HG03159 (cell line): ENCODE results near the gene CUTA.

Source experiments
- ATAC-seq: cut with Tn5 transposase; IDR thresholded peaks from one replicate; pipeline ENCODE4 v1.9.1; 2021; ENCODE audit warnings: mild to moderate bottlenecking, moderate library complexity; ENCODE audit not compliant: unreplicated experiment

Gene CUTA, protein sequence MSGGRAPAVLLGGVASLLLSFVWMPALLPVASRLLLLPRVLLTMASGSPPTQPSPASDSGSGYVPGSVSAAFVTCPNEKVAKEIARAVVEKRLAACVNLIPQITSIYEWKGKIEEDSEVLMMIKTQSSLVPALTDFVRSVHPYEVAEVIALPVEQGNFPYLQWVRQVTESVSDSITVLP

DNA sequence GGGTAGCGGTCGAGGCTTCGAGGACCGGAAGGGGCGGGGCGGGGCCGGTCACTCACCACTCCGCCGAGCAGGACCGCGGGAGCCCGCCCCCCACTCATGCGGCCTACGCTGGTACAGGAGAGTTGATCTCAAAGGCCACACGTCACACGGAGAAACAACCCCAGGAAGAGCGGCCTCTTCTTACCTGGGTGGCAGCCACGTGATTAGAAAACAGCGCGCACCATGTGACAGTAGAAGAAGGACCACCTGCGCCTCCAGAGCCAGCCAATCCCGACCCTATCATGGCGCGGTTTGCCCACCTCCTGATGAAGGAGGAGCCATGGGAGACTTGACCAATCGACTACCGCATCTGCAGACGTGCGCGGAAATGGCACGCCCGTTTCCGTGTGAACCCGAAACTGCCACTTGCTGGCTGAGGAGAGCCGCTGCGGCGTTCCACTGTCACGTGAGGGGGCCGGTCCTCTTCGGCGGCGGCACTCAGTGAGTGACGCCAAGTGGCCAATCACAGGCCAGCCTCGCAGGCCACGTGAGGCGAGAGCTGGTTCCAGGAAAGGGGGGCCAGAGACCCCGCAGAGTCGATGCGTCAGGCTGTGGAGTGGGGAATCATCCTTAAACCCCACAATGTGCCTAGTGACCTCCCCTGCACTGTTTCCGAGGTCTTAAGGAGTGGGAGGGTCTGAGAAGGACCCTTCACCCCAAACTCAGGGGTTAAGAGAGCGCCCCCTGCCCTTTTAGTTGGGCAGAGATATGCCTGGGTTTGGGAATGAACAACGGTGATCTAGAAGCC, at the start of gene CUTA:
CUTA (minus strand) TSS at position 205 of the 787 bp plus-strand sequence; CDS start at position 98, 107 bp downstream.
- peak; percentile 77 for ATAC-seq

DNA sequence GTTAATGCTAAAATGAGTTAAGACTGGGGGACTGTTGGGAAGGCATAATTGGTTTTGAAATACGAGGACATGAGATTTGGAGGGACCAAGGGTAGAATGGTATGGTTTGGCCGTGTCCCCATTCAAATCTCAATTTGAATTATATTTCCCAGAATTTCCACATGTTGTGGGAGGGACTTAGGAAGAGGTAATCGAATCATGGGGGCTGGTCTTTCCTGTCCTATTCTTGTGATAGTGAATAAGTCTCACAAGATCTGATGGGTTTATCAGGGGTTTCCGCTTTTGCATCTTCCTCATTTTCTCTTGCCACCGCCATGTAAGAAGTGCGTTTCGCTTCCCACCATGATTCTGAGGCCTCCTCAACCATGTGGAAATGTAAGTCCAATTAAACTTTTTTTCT, 49.2 kb upstream of the CUTA start:
- ATAC-seq: no peak

DNA sequence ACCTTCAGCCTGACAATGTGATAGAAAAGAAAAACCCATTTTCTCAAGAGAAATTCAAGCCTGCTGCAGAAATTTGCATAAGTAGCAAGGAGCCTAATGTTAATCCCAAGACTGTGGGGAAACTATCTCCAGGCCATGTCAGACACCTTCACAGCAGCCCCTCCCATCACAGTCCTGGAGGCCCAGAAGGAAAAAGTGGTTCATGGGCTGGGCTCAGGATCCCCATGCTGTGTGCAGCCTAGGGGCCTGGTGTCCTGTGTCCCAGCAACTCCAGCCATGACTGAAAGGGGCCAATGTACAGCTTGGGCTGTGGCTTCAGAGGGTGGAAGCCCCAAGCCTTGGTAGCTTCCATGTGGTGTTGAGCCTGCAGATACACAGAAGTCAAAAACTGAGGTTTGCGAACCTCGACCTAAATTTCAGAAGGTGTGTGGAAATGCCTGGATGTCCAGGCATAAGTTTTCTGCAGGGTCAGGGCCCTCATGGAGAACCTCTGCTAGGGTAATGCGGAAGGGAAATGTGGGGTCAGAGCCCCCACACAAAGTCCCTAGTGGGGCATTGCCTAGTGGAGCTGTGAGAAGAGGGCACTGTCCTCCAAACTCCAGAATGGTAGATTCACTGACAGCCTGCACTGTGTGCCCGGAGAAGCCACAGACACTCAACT, 48.3 kb upstream of the CUTA start:
- ATAC-seq: no peak

DNA sequence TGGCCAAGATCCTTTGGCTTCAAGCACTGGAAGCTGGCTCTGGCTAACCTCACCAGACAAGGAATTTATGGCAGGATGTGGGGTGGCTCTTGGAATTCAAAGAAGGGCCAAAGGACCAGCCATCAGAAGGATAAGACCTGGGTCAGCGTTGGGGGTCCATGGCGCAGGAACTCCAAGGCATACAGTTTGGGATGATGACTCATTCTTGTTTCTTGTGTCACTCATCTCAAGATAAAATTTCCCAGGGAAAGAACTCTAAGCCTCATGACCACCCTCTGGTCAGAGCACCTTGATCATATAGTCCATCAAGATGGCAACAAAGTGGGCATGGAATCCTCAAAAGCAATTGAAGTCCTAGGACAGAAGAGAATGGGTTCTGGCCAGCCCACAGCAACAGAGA, 41.3 kb upstream of the CUTA start:
- no peak for ATAC-seq

DNA sequence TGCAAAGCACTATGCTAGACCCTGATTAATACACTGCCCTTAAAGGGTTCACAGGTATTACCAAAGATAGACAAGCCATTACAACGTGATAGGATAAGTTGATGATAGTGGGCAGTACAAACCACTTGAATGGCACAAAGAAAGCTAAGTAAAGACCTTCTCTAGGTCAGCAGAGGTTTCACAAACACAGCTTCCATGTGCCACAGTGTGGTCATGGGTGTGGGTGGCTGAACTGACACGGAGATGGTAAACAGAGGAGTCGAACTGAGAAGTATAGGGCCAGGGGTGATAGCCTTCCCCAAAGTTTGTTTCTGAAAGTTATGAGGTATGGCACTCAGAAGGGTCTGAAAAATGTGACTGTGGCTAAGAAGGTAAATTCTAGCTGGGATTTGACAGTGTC, 40.8 kb upstream of the CUTA start:
- ATAC-seq: no peak

DNA sequence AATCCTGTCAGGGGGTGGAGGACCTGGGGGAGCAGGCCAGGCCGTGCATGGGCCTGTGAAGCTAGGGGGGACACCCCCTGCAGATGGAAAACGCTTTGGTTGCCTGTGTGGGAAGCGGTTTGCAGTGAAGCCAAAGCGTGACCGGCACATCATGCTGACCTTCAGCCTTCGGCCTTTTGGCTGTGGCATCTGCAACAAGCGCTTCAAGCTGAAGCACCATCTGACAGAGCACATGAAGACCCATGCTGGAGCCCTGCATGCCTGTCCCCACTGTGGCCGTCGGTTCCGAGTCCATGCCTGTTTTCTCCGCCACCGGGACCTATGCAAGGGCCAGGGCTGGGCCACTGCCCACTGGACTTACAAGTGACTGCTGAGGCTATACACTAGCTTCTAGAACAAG, 38.2 kb upstream of the CUTA start:
- no peak for ATAC-seq

DNA sequence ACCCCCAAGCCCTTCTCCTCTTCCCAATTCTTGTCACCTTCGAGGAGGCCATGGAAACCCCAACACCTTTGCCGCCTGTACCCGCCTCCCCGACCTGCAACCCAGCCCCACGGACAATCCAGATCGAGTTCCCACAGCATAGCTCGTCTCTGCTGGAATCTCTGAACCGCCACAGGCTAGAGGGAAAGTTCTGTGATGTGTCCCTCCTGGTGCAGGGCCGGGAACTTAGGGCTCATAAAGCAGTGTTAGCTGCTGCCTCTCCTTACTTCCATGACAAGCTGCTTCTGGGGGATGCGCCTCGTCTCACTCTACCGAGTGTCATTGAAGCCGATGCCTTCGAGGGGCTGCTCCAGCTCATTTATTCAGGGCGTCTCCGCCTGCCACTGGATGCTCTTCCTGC, 37.1 kb upstream of the CUTA start:
- no peak for ATAC-seq

DNA sequence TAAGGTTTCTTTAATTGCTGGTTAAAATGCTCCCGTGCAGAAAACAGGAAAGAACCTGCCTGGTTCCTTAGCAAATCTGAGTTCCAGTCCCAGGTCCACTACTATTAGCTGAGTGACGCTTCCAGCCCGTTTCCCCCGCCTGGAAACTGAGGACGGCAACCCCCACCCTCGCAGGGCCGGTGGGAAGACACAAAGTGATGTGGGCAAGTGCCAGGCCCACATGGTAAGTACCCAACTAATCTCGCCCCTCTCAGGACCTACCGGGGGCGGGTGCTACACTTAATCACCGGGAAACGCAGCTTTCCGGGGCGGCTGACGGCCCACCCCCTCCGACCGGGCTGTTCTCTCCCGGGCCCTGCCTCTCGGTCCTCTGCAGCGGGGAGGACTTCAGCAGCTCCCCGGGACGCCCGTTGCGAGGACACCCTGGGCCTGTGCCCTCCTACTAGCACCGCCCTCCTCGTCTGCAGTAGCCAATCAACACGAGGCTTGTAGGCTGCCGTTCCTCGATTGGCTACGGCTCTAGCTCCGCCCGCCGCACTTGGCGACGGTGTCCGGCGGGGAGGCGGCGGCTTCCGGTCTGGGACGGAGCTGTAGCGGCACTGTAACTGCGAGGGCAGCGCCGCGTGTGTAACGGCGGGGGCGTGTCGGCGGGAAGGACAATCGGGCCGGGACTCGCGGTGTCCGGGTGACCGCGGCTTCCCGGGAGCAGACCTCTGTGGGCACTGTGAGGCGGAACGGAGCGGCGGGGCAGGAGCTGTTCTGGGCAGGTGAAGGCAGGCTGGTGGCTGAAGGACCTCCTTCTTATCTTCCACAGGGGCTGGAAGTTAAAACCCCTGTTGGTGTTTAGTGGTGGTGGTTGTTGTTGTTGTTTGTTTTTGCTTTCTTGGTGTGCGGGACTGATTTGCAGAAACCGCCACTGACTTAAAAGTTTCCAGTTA, 36.4 kb upstream of the CUTA start, which contains the start of gene ZBTB9:
ZBTB9 (plus strand) TSS at position 568 of the 938 bp plus-strand sequence. CDS start 525 bp downstream, outside the sequence.
- peak; percentile 96 for ATAC-seq

DNA sequence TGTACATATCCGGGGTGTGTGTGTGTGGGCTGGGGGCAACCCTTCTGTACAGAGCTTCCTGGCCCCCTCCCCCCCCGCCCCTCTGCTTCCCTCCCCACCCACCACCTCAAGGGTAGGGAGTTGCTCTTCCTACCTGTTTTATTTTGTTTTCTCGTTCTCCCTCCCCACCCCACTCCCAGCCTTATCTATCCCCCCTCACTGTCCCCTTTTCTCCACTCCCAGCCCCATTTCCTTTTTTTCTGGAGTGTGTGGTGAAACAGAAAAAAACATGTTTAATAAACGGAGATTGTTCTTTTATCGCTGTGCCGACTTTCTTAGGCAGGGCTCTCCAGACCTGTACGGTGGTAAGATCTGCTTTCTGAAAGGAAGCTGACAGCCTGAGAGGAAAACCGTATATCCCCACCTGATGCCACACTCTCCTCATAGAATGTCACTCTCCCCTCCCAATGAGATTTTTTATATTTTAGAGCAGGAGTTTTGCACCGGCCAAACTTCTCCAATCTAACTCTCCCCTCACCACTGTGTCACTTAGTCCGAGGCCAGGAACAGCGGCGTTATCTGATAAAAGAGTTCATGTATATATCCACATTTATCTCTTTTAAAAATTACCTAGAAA, 35.6 kb upstream of the CUTA start:
- ATAC-seq: no peak

DNA sequence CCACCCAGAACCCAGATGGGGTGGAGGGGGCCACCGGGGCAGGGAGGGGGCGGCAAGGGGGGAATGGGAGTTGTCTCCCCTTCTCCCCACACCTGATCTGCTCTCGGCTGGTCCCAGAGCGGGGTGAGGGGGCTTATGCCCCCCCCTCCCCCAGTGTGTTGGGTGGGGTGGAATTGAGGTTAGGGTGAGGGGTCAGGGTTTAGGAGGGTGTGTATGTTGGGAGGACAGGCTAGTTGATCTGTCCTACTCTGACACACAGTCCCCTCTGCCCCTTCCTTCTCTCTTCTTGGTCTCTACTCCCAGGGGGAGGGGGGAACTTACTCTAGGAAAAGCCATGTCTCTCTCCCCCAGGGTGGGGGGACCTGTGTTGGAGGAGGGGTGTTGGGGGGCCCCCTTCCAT, 34.6 kb upstream of the CUTA start:
- ATAC-seq: no peak

DNA sequence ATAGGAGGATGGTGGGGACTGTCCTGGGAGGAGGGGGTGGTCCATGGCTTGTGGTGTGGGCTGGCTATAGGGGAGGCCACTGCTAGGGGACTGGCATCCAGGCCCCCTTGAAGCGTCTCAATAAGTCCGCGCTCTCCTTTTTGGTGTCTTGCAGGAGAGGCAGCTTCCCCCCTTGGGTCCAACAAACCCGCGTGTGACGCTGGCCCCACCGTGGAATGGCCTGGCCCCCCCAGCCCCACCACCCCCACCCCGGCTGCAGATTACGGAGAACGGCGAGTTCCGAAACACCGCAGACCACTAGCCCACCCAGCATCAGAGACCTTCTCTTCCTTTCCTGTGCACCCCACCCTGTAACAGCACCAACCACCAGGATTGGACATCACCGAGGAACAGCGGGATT, 33.7 kb upstream of the CUTA start:
- no peak for ATAC-seq

DNA sequence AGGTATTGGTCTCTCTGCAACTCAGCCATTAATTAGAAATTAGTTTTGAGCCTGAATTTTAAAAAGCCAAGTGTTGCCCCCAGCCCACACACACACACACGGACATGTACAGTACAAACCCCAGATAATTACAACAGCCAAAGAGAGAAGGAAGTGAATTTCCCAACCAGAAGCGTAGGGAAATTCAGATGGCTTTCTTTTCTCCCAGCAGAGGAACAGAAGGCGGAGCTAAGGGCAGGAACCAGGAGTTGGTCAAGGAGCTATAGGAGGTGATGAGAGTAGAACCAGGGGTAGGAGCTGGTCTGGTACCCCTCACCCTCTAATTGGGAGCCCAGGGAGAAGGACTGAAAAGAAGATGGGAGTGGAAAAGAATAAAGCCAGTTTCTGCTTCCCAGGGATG, 32.5 kb upstream of the CUTA start:
- ATAC-seq: no peak

DNA sequence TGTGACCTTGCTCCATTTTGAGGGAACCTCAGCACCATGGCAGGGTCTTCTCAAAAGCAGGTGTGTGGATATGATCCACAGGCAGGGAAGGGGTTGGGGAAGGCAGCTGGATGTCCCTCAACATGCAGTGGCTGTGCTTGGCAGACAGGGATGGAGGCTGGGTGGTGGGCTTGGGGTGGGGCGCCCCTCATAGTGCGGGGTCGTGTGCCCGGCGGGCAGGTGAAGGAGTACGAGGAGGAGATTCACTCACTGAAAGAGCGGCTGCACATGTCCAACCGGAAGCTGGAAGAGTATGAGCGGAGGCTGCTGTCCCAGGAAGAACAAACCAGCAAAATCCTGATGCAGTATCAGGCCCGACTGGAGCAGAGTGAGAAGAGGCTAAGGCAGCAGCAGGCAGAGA, 28.4 kb upstream of the CUTA start:
- no peak for ATAC-seq

DNA sequence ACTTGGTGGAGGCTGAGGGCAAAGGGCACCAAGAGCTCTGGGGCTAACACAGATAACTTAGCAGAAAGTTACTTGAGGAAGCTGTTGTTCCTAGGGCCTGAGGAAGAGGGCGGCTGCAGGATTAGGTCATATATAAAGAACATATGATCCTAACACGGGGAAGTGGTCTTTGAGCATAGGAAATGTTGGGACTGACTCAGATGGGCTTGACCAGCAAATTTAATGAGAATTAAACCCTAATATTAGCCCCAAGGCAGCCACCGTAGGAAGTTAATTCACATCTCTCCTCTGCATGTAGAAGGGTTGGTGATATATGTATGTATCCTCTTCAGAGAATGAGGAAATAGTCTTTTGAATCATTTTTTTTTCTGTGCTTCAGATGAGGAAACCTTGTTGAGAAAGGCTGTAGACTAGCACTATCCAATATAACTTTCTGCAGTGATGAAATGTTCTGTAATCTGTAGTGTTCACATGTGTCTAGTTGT, 27.3 kb upstream of the CUTA start:
- ATAC-seq: no peak

DNA sequence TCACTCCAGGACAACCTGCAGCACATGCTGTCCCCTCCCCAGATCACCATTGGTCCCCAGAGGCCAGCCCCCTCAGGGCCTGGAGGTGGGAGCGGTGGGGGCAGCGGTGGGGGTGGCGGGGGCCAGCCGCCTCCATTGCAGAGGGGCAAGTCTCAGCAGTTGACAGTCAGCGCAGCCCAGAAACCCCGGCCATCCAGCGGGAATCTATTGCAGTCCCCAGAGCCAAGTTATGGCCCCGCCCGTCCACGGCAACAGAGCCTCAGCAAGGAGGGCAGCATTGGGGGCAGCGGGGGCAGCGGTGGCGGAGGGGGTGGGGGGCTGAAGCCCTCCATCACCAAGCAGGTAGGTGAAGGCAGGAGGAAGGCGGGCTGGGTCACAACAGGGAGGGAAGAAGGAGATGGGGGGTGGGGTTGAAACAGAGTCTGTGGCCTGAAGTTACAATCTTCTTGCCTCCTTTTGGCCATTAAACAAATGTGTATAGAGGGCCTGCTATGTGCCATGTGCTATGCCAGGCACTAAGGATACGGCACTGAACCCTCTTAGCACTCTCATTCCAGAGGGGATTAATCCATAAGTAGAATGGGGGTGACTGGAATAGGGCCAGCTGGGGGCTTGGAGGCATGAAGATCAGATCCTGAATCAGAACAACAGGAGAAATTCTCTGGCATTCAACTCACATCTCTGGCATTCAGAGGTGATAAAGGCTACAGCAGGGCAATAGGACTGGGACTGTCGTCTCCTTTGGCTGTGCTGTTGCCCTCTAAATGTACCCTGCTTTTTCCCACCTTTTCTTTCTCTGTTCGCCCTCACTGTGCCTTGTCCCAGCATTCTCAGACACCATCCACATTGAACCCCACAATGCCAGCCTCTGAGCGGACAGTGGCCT, 26.0 kb upstream of the CUTA start:
- no peak for ATAC-seq

DNA sequence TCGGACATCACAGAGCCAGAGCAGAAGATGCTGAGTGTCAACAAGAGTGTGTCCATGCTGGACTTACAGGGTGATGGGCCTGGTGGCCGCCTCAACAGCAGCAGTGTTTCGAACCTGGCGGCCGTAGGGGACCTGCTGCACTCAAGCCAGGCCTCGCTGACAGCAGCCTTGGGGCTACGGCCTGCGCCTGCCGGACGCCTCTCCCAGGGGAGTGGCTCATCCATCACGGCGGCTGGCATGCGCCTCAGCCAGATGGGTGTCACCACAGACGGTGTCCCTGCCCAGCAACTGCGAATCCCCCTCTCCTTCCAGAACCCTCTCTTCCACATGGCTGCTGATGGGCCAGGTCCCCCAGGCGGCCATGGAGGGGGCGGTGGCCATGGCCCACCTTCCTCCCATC, 25.1 kb upstream of the CUTA start:
- ATAC-seq: no peak

DNA sequence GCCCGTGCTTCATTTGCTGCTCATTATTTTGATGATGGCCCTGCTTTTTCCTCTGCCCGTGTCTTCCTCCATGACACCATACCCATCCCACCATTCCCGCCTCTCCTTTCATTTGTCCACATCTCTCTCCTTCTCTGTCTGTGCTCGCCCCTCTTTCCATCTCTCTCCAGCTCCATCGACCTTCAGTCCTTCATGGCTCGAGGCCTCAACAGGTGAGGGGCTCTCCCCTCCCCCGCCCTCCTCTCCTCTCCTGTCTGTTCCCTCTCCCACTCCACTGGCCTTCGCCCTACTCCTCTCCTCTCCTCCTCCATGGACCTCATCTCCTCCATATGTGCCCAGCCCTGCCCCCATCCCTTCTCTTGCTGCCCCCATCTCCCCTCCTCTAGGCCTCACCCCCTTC, 24.4 kb upstream of the CUTA start:
- no peak for ATAC-seq

DNA sequence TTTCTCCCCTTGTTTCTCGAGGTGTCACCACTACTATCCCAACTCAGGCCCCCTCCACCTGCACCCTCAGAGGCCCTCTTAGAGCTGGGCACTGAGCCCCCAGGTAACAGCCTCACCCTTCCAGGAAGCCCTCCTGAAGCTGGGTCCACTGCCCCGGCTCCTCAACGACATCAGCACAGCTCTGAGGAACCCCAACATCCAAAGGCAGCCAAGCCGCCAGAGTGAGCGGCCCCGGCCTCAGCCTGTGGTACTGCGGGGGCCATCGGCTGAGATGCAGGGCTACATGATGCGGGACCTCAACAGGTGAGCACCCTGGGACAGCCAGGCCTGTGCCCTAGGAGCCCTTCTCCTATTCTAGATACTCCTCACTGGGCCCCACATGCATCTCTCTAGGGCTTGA, 23.6 kb upstream of the CUTA start:
- ATAC-seq: no peak

DNA sequence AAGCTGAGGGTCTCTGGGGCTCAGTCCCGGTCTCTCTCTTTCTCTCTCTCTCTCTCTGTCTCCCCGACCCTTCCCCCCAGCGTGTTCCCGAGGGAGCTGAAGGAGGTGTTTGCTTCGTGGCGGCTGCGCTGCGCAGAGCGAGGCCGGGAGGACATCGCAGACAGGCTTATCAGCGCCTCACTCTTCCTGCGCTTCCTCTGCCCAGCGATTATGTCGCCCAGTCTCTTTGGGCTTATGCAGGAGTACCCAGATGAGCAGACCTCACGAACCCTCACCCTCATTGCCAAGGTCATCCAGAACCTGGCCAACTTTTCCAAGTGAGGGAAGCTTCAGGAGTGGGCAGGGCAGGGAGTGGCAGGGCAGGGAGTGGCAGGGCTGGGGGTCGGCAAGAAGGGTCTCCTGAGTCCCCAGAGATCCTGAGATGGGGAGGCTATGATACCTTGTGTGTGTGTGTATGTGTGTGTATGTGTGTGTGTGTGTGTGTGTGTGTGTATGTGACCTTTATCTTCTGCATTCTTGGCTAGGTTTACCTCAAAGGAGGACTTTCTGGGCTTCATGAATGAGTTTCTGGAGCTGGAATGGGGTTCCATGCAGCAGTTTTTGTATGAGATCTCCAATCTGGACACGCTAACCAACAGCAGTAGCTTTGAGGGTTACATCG, 22.9 kb upstream of the CUTA start:
- no peak for ATAC-seq
